ENCODE data around the gene TCTN1.

DNA sequence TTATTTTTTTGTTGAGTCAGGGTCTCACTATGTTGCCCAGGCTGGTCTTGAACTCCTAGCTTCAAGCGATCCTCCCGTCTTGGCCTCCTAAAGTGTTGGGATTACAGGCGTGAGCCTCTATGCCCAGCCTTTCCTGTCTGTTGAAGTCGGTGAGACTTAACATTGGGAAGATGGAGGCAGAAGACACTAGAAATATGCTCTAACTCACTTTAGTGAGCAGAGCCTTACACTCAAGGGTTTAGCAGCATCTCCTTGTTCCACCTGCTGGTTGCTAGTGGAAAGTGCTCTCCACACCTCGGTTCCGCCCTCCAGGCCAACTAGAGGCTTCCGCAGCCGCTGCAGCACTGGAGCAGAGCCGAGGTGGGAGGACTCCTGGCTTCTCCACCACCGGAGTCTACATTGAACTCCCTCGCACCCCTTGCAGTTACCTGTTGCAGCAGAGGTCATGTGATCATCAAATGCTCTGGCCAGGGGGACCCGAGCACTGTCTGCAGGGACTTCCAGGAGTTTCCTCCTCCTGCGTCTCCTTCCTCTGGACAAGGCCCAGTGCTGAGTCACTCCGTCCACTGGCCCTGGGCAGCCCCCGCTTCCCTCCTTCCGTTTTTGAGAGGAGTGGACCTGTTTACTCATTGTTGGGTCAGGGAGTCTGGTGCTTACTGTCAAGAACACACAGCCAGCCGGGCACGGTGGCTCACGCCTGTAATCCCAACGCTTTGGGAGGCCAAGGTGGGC, 84.4 kb downstream of the TCTN1 start:
- TF ChIP-seq, protein P1, sequence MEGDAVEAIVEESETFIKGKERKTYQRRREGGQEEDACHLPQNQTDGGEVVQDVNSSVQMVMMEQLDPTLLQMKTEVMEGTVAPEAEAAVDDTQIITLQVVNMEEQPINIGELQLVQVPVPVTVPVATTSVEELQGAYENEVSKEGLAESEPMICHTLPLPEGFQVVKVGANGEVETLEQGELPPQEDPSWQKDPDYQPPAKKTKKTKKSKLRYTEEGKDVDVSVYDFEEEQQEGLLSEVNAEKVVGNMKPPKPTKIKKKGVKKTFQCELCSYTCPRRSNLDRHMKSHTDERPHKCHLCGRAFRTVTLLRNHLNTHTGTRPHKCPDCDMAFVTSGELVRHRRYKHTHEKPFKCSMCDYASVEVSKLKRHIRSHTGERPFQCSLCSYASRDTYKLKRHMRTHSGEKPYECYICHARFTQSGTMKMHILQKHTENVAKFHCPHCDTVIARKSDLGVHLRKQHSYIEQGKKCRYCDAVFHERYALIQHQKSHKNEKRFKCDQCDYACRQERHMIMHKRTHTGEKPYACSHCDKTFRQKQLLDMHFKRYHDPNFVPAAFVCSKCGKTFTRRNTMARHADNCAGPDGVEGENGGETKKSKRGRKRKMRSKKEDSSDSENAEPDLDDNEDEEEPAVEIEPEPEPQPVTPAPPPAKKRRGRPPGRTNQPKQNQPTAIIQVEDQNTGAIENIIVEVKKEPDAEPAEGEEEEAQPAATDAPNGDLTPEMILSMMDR (IDR thresholded peaks at IDR 0.05; ENCODE audit: insufficient read depth, low read length, poor library complexity, severe bottlenecking) = peak; percentile 81
- no peak for TF ChIP-seq EZH2phosphoT487 (conservative IDR thresholded peaks at IDR 0.05; ENCODE audit: low read length)
